ENCODE data around the gene ERGIC1. TPM values are rescaled to one million over a fixed set of nuclear protein-coding genes. Genes with fewer than 3 reads are reported as not detected.
A peak's percentile ranks its signal among the peaks of the same experiment; 100 is the strongest.

The ERGIC1 gene
- total RNA-seq, 1 experiment from 2014 or later = 77.0 TPM

DNA sequence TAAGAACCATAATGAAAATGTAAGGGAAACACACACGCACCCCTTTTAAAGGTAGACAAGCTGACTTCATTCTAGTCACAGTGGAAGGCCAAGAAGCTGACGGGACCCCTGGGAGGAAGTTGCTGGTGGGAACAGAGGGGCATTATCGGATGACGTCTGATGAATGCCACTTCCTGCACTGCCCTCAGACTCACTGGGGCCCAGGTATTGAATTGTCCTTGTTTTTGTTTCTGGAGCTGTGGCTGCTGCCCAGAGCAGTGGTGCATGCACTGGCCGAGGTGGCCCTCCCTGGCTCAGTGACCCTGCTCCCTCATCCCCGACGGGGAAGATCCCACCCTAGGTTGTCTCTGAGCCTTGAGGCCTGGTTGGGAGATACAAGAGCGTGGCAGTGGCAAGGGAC, 109.9 kb downstream of the ERGIC1 start:
- no peak overlapping the region for H3K14ac ChIP-seq (ENCODE audit: insufficient read depth, low read length)
- no peaks in the 10 kb centered on the region for H3K9me3 Mint-ChIP-seq
- H2BK12ac ChIP-seq (ENCODE audit: insufficient read length, low read depth, low read length) = no peak overlapping the region
- H4K20me1 ChIP-seq (ENCODE audit: control insufficient read depth, insufficient read depth, insufficient read length) = no peaks in the 10 kb centered on the region
- H4K5ac ChIP-seq (ENCODE audit: insufficient read length, low read depth, low read length) = no peak overlapping the region
- no peak overlapping the region for H3T11ph ChIP-seq (ENCODE audit: low read length)
- no peak overlapping the region for H3K23ac ChIP-seq (ENCODE audit: insufficient read length, low read depth, low read length)
- H4K8ac ChIP-seq (replicated peaks; ENCODE audit: insufficient read length, low read depth, low read length) = no peak overlapping the region
- no peaks in the 10 kb centered on the region for H3K27me3 ChIP-seq (ENCODE audit: insufficient read depth, low read length)
- H2AFZ ChIP-seq (ENCODE audit: low read length) = no peak overlapping the region
- no peaks in the 10 kb centered on the region for H3K9me3 ChIP-seq (ENCODE audit: control insufficient read depth, low read depth, low read length)
- no peak overlapping the region for H3K56ac ChIP-seq (ENCODE audit: insufficient read length, low read depth, low read length)
- no peaks in the 10 kb centered on the region for H3K79me2 ChIP-seq (ENCODE audit: insufficient read depth, low read length)
- no peak overlapping the region for H2BK5ac ChIP-seq (ENCODE audit: insufficient read length, low read length)
- H2BK120ac ChIP-seq (ENCODE audit: low read depth, low read length, poor library complexity, severe bottlenecking) = no peak overlapping the region
- no peak overlapping the region for H3K4ac ChIP-seq (ENCODE audit: low read depth, low read length)
- no peak overlapping the region; a peak in 2 of 5 replicates for H3K4me3 Mint-ChIP-seq
- H2BK15ac ChIP-seq (ENCODE audit: low read depth, low read length) = no peak overlapping the region
- no peaks in the 10 kb centered on the region for H3K79me1 ChIP-seq (ENCODE audit: insufficient read depth, low read depth, low read length, poor library complexity, severe bottlenecking)
- H3K23me2 ChIP-seq (ENCODE audit: insufficient read length, low read depth, low read length, poor library complexity, severe bottlenecking) = no peaks in the 10 kb centered on the region
- H3K4me1 Mint-ChIP-seq = peaks cover 21 to 23% of the 10 kb centered on the region in 2 experiments
- no peak overlapping the region for H3K4me2 ChIP-seq (ENCODE audit: insufficient read depth, insufficient read length, low read length)
- no peaks in the 10 kb centered on the region for H3K4me1 ChIP-seq (ENCODE audit: insufficient read depth, low read length)
- H3K27me3 Mint-ChIP-seq (ENCODE audit: low read depth) = peaks cover 1% of the 10 kb centered on the region; the same call in 1 of the 2 replicates
- H4K91ac ChIP-seq (ENCODE audit: insufficient read length, low read depth, low read length) = no peak overlapping the region
- H2AK5ac ChIP-seq (ENCODE audit: insufficient read length, low read length) = no peak overlapping the region
- TF ChIP-seq, protein P1, sequence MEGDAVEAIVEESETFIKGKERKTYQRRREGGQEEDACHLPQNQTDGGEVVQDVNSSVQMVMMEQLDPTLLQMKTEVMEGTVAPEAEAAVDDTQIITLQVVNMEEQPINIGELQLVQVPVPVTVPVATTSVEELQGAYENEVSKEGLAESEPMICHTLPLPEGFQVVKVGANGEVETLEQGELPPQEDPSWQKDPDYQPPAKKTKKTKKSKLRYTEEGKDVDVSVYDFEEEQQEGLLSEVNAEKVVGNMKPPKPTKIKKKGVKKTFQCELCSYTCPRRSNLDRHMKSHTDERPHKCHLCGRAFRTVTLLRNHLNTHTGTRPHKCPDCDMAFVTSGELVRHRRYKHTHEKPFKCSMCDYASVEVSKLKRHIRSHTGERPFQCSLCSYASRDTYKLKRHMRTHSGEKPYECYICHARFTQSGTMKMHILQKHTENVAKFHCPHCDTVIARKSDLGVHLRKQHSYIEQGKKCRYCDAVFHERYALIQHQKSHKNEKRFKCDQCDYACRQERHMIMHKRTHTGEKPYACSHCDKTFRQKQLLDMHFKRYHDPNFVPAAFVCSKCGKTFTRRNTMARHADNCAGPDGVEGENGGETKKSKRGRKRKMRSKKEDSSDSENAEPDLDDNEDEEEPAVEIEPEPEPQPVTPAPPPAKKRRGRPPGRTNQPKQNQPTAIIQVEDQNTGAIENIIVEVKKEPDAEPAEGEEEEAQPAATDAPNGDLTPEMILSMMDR (conservative IDR thresholded peaks at IDR 0.05) = no peak
- DNase-seq = no peak
- H3K36me3 Mint-ChIP-seq (ENCODE audit: insufficient read depth in 1 of 3, low read depth in 3 of 3) = peaks cover 10 to 48% (median 42%) of the 10 kb centered on the region in 3 experiments; a peak in 6 of 7 replicates
- no peak overlapping the region for H3K9ac ChIP-seq (ENCODE audit: extremely low read depth, insufficient read length, low read length)
- H3K27ac Mint-ChIP-seq = peak overlapping the region; percentile 23 to 61 (median 48); a peak in 2 of 7 replicates
- WGBS (ENCODE audit: extremely low coverage, insufficient read length, low lambda C conversion rate) = no CpG with 5 or more reads among the region's 8 CpGs
- H3K27ac ChIP-seq (ENCODE audit: insufficient read length, low read depth, low read length) = no peak overlapping the region
- no peak overlapping the region for H3K18ac ChIP-seq (ENCODE audit: insufficient read length, low read depth, low read length)
- H2BK20ac ChIP-seq (ENCODE audit: low read depth, low read length, poor library complexity, severe bottlenecking) = no peak overlapping the region

Data from H9 (cell line).